ENCODE data around the gene RAF1. TPM values are rescaled to one million over a fixed set of nuclear protein-coding genes. Genes with fewer than 3 reads are reported as not detected.

Gene RAF1
- total and polyA plus RNA-seq, 9 of the 15 experiments (the other 6 are each of a cell fraction or from before 2014, with no cell fraction given) = 28.0 to 183 (median 85.6) TPM

DNA sequence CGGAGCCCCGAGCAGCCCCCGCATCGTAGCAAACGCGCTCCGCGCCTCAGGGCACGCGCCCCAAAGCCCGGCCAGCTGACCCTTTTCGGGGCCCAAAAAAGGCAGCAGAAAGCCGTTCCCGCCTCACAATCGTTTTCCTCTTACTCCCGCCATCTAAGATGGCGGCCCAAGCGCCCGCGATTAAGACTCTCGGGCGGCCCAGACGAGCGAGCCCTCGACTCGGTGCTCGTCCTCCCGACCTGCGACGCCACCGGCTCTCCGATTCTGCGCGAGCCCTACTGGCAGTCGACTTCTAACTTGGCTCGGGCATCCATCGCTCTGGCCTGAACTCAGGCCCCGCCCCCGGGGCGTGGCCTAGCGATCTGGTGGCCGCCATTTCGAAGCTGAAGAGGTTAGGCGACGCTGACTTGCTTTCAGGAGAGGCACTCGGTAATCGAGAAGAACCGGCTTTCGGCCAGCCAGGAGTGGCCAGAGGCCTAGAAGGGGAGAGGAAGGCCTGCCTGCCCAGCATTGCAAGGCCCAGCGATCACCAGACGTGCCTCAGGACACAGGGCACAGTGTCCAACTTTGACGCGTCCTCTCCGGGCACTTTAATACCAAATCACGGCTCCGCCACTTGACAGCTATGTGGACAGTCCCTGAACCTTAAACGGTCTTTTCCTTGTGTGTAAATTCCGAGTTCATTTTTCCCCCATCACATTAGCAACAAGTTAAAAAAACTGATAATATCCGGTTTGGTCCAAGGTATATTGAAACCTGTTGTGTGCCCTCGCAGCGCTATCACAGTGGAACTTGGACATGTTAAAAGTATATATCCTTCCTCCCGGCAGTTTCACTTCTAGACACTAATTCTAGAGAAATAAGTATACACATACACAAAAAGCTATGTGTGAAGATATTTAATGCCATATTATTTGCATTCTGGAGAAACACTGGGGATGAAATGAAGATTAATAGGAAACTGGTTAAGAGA, at the start of gene RAF1 (continued):
- peak; percentile 47; the same call in 1 of the 2 replicates for TF ChIP-seq RAD51 (IDR thresholded peaks at IDR 0.05; ENCODE audit: borderline replicate concordance, low read depth)
- TF ChIP-seq, protein P1, sequence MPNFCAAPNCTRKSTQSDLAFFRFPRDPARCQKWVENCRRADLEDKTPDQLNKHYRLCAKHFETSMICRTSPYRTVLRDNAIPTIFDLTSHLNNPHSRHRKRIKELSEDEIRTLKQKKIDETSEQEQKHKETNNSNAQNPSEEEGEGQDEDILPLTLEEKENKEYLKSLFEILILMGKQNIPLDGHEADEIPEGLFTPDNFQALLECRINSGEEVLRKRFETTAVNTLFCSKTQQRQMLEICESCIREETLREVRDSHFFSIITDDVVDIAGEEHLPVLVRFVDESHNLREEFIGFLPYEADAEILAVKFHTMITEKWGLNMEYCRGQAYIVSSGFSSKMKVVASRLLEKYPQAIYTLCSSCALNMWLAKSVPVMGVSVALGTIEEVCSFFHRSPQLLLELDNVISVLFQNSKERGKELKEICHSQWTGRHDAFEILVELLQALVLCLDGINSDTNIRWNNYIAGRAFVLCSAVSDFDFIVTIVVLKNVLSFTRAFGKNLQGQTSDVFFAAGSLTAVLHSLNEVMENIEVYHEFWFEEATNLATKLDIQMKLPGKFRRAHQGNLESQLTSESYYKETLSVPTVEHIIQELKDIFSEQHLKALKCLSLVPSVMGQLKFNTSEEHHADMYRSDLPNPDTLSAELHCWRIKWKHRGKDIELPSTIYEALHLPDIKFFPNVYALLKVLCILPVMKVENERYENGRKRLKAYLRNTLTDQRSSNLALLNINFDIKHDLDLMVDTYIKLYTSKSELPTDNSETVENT (CRISPR knock-in tag; IDR thresholded peaks at IDR 0.05) = peak; percentile 70; the same call in 1 of the 2 replicates
- TF ChIP-seq, protein P2, sequence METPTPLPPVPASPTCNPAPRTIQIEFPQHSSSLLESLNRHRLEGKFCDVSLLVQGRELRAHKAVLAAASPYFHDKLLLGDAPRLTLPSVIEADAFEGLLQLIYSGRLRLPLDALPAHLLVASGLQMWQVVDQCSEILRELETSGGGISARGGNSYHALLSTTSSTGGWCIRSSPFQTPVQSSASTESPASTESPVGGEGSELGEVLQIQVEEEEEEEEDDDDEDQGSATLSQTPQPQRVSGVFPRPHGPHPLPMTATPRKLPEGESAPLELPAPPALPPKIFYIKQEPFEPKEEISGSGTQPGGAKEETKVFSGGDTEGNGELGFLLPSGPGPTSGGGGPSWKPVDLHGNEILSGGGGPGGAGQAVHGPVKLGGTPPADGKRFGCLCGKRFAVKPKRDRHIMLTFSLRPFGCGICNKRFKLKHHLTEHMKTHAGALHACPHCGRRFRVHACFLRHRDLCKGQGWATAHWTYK (CRISPR knock-in tag; IDR thresholded peaks at IDR 0.05) = no peak
- TF ChIP-seq YBX1 (IDR thresholded peaks at IDR 0.05) = no peak
- 0 out of 2 replicates have a peak, but pooled peaks have one; percentile 49 for TF ChIP-seq TRIM28 (IDR thresholded peaks at IDR 0.05)
- TF ChIP-seq ZNF311 (CRISPR knock-in tag; IDR thresholded peaks at IDR 0.05) = 0 out of 2 replicates have a peak, but pooled peaks have one; percentile 47
- peak; percentile 83 for TF ChIP-seq ZNF583 (CRISPR knock-in tag; IDR thresholded peaks at IDR 0.05)
- peak; percentile 71; the same call in 1 of the 2 replicates for TF ChIP-seq FOXP1 (CRISPR knock-in tag; IDR thresholded peaks at IDR 0.05)
- TF ChIP-seq DNMT1 (IDR thresholded peaks at IDR 0.05) = 0 out of 2 replicates have a peak, but pooled peaks have one; percentile 2
- TF ChIP-seq ZNF780A (CRISPR knock-in tag; IDR thresholded peaks at IDR 0.05) = no peak
- TF ChIP-seq ZNF589 (CRISPR knock-in tag; IDR thresholded peaks at IDR 0.05; ENCODE audit: low read depth) = peak; percentile 63
- TF ChIP-seq TAF1 (IDR thresholded peaks at IDR 0.05; ENCODE audit: control insufficient read depth, extremely low read depth, insufficient read depth, low read length, severe bottlenecking) = peak; percentile 96
- peak; percentile 93 for TF ChIP-seq EP400 (IDR thresholded peaks at IDR 0.05)
- peak; percentile 59; the same call in 1 of the 2 replicates for TF ChIP-seq HMGXB4 (CRISPR knock-in tag; IDR thresholded peaks at IDR 0.05)
- peak; percentile 61; the same call in 1 of the 2 replicates for TF ChIP-seq NBN (IDR thresholded peaks at IDR 0.05; ENCODE audit: low read depth)
- no peak for TF ChIP-seq TCFL5 (CRISPR knock-in tag; conservative IDR thresholded peaks at IDR 0.05)

Data from K562 (cell line).